Measurements from ENCODE around the gene KRT9.

KRT9 gene

DNA sequence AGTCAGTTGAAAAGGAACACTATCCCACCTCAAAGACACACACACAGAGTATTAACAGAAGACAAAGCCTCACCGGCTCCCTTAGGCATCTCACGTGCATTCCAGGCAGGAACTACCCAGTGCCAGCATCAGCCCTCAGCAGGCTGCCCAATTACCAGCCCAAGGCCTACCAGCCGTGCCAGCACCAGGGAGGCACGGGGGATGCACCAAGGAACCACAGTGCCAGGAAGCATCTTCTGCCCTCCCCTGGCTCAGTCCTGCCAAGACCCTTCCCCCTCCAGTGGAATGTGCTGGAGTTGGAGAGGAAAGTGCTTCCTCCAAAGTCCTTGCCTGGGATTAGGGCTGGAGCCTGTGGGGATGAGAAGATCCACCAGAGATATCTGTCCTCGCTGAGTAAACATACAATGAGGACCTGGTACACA is 32.8 kb downstream of the KRT9 start:
- Histone ChIP-seq H3K79me2 (ENCODE audit: insufficient read depth, low read length) (no peaks in the 10 kb centered on the region), H2AFZ (ENCODE audit: low read length) (no peak overlapping the region), H3K4me2 (ENCODE audit: low read length) (no peak overlapping the region), H3F3A (ENCODE audit: insufficient read depth, low read length) (no peaks in the 10 kb centered on the region), H3K27me3 (ENCODE audit: insufficient read depth, low read length) (peaks cover 6% of the 10 kb centered on the region; the same call in 1 of the 2 replicates), H3K36me3 (ENCODE audit: insufficient read depth, low read length) (no peaks in the 10 kb centered on the region), H3K4me3 (ENCODE audit: low read depth, low read length, poor library complexity, severe bottlenecking) (no peak overlapping the region), H4K20me1 (ENCODE audit: insufficient read depth, low read length) (no peaks in the 10 kb centered on the region), H3K9ac (ENCODE audit: low read length) (no peak overlapping the region), H3K4me1 (ENCODE audit: insufficient read depth, low read length, severe bottlenecking) (no peaks in the 10 kb centered on the region), H3K9me3 (ENCODE audit: low read length) (no peaks in the 10 kb centered on the region), H3K9me2 (ENCODE audit: low read depth, low read length) (no peaks in the 10 kb centered on the region), H3K27ac (ENCODE audit: low read depth, low read length, poor library complexity, severe bottlenecking) (no peak overlapping the region)
- TF ChIP-seq CTCF (IDR thresholded peaks at IDR 0.05; ENCODE audit: low read length), result no peak
- TF ChIP-seq EZH2 (IDR thresholded peaks at IDR 0.05; ENCODE audit: borderline replicate concordance, low read length), result no peak

DNA sequence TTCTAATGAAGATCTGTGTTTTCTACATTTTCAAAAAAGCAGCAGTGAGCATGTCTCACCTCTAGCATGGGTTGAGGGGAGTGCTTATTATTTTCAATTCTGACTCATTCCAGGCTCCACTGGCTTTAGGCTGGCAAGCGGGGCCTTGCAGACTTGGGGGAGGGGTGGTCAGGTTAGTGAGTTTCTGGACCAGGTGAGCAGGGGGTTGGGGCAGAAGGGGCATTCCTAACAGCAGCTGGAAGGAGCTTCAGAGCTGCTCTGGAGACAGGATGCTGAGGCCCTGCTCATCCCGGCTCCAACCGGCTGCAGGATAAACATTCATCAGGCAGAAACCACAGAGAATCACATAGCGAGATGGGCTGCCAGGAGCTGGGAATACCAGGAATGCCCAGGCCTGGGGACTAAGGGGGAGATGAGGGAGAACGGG is 33.3 kb downstream of the KRT9 start:
- TF ChIP-seq CTCF (IDR thresholded peaks at IDR 0.05; ENCODE audit: low read length) (no peak), EZH2 (IDR thresholded peaks at IDR 0.05; ENCODE audit: borderline replicate concordance, low read length) (no peak)
- Histone ChIP-seq H3K4me2 (ENCODE audit: low read length) (no peak overlapping the region), H3K9ac (ENCODE audit: low read length) (no peak overlapping the region)

GRCh38 chr17:41537990-41538389 is 33.9 kb downstream of the KRT9 start:
- Histone ChIP-seq H3K27ac (ENCODE audit: low read depth, low read length, poor library complexity, severe bottlenecking) (no peak overlapping the region), H3K4me1 (ENCODE audit: insufficient read depth, low read length, severe bottlenecking) (no peaks in the 10 kb centered on the region)
- TF ChIP-seq EZH2 (IDR thresholded peaks at IDR 0.05; ENCODE audit: borderline replicate concordance, low read length) (no peak), CTCF (IDR thresholded peaks at IDR 0.05; ENCODE audit: low read length) (no peak)

More for the DNA sequence above, 33.3 kb downstream of the KRT9 start:
- no peak overlapping the region for H2AFZ ChIP-seq (ENCODE audit: low read length)
- H3K27me3 ChIP-seq (ENCODE audit: insufficient read depth, low read length), result peaks cover 6% of the 10 kb centered on the region; the same call in 1 of the 2 replicates
- H3K27ac ChIP-seq (ENCODE audit: low read depth, low read length, poor library complexity, severe bottlenecking), result no peak overlapping the region
- H3K36me3 ChIP-seq (ENCODE audit: insufficient read depth, low read length), result no peaks in the 10 kb centered on the region
- H4K20me1 ChIP-seq (ENCODE audit: insufficient read depth, low read length), result no peaks in the 10 kb centered on the region
- no peaks in the 10 kb centered on the region for H3K9me3 ChIP-seq (ENCODE audit: low read length)
- H3K4me3 ChIP-seq (ENCODE audit: low read depth, low read length, poor library complexity, severe bottlenecking), result no peak overlapping the region
- H3K4me1 ChIP-seq (ENCODE audit: insufficient read depth, low read length, severe bottlenecking), result no peaks in the 10 kb centered on the region
- H3K9me2 ChIP-seq (ENCODE audit: low read depth, low read length), result no peaks in the 10 kb centered on the region
- H3F3A ChIP-seq (ENCODE audit: insufficient read depth, low read length), result no peaks in the 10 kb centered on the region
- H3K79me2 ChIP-seq (ENCODE audit: insufficient read depth, low read length), result no peaks in the 10 kb centered on the region

More at GRCh38 chr17:41537990-41538389, 33.9 kb downstream of the KRT9 start:
- no peak overlapping the region for H3K4me3 ChIP-seq (ENCODE audit: low read depth, low read length, poor library complexity, severe bottlenecking)
- no peak overlapping the region for H3K4me2 ChIP-seq (ENCODE audit: low read length)
- peaks cover 6% of the 10 kb centered on the region; the same call in 1 of the 2 replicates for H3K27me3 ChIP-seq (ENCODE audit: insufficient read depth, low read length)
- no peaks in the 10 kb centered on the region for H3F3A ChIP-seq (ENCODE audit: insufficient read depth, low read length)
- no peaks in the 10 kb centered on the region for H3K9me2 ChIP-seq (ENCODE audit: low read depth, low read length)
- H3K36me3 ChIP-seq (ENCODE audit: insufficient read depth, low read length), result no peaks in the 10 kb centered on the region
- H3K9me3 ChIP-seq (ENCODE audit: low read length), result no peaks in the 10 kb centered on the region
- no peak overlapping the region for H2AFZ ChIP-seq (ENCODE audit: low read length)
- H3K9ac ChIP-seq (ENCODE audit: low read length), result no peak overlapping the region
- H3K79me2 ChIP-seq (ENCODE audit: insufficient read depth, low read length), result no peaks in the 10 kb centered on the region
- H4K20me1 ChIP-seq (ENCODE audit: insufficient read depth, low read length), result no peaks in the 10 kb centered on the region
